Measurements from ENCODE around the gene SAMD4A. TPM values are rescaled to one million over a fixed set of nuclear protein-coding genes. Genes with fewer than 3 reads are reported as not detected.

Gene SAMD4A
- polyA plus RNA-seq, 3 donors = 3.2 to 8.6 (median 4.2) TPM

DNA sequence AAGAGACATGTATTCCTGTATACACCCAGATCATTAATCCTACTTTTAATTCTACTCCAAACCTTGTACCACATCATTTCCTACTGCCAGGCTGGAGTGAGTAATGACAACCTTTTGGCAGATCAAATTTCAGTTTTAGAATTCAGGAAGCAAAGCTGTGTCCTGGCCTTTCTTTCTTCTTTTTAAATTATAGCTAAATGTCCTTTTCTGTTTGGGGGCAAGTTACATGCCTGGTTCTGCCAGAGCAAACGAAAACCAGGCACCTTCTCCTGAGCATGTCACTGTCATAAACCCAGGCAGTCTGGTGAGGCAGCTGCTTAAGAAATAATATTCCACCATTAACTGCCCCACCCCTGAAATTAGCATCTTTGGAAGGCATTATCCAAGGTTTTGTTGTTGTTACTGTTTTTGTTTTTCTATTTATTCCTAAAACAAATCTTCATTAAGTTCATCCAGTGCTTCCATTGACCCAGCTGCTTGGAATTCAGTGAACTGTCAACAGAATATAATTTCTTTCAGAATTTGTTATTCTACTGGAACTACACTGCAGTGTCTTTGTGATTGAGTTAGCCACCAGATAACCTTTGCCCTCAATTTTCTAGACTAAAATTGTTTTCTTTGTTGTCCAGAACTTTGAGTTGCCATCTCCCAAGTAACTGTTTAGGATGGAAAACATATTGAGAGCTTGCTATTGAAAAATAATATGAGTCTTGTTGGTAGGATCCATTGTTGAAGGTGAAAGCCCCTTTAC is 33.2 kb downstream of the SAMD4A start:
- intact Hi-C loops (cut with micrococcal nuclease) = no loop called here
- Histone ChIP-seq H3K27me3 (ENCODE audit: control insufficient read depth in 2 of 2, insufficient read depth in 2 of 2, low read length in 2 of 2) (no peaks in the 10 kb centered on the region), H3K9me3 (replicated peaks in 1 of 2; ENCODE audit: control insufficient read depth in 1 of 2, insufficient read depth in 1 of 2, low read length in 2 of 2) (no peaks in the 10 kb centered on the region), H3K4me1 (ENCODE audit: control insufficient read depth in 1 of 2, insufficient read depth in 2 of 2, low read length in 2 of 2) (no peaks in the 10 kb centered on the region), H3K27ac (ENCODE audit: low read depth in 1 of 2, low read length in 2 of 2) (no peak overlapping the region), H3K9ac (ENCODE audit: insufficient read depth, low read length, poor library complexity, severe bottlenecking) (no peak overlapping the region), H3K79me2 (ENCODE audit: insufficient read depth, low read length) (no peaks in the 10 kb centered on the region), H3K36me3 (replicated peaks in 1 of 2; ENCODE audit: control insufficient read depth in 1 of 2, insufficient read depth in 2 of 2, low read length in 2 of 2) (no peaks in the 10 kb centered on the region), H3K4me3 (replicated peaks in 1 of 3; ENCODE audit: low read depth in 2 of 3, low read length in 3 of 3) (no peak overlapping the region), H4K20me1 (ENCODE audit: insufficient read depth, low read length) (no peaks in the 10 kb centered on the region), H3K4me2 (replicated peaks; ENCODE audit: extremely low read depth, low read length, poor library complexity, severe bottlenecking) (no peak overlapping the region), H2AFZ (ENCODE audit: insufficient read depth, low read depth, low read length, poor library complexity, severe bottlenecking) (no peak overlapping the region)
- WGBS (ENCODE audit: insufficient coverage) = no CpG with 5 or more reads among the region's 1 CpG
- TF ChIP-seq, protein P1, sequence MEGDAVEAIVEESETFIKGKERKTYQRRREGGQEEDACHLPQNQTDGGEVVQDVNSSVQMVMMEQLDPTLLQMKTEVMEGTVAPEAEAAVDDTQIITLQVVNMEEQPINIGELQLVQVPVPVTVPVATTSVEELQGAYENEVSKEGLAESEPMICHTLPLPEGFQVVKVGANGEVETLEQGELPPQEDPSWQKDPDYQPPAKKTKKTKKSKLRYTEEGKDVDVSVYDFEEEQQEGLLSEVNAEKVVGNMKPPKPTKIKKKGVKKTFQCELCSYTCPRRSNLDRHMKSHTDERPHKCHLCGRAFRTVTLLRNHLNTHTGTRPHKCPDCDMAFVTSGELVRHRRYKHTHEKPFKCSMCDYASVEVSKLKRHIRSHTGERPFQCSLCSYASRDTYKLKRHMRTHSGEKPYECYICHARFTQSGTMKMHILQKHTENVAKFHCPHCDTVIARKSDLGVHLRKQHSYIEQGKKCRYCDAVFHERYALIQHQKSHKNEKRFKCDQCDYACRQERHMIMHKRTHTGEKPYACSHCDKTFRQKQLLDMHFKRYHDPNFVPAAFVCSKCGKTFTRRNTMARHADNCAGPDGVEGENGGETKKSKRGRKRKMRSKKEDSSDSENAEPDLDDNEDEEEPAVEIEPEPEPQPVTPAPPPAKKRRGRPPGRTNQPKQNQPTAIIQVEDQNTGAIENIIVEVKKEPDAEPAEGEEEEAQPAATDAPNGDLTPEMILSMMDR (IDR thresholded peaks at IDR 0.05) = no peak
- Mint-ChIP-seq H3K9me3 (no peaks in the 10 kb centered on the region), H3K4me1 (peaks cover 5% of the 10 kb centered on the region), H3K27me3 (ENCODE audit: low read depth in 3 of 3) (peaks cover 0 to 3% (median 2%) of the 10 kb centered on the region in 3 donors), H3K27ac (no peak overlapping the region), H3K4me3 (no peak overlapping the region), H3K36me3 (no peaks in the 10 kb centered on the region)
- no peak for DNase-seq

DNA sequence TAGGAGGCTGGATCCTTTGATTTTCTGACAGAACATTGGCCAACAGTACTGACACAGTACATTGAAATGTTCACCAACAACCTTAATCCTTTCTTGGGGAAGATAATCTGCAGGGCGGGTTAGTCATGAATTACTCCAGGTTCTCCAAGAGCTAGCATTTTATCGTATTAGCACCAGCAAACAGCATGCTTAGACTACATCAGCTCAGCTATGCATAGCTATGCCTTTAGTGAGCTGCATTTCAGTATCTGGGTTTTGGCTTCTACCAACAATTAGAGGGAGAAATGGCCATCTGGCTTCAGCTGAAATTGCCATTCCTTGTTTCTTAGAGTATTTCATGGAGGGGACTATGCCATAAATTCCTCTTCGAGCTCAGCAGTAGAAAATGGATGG is 33.8 kb downstream of the SAMD4A start:
- Histone ChIP-seq H3K4me1 (ENCODE audit: control insufficient read depth in 1 of 2, insufficient read depth in 2 of 2, low read length in 2 of 2) (no peaks in the 10 kb centered on the region), H4K20me1 (ENCODE audit: insufficient read depth, low read length) (no peaks in the 10 kb centered on the region), H2AFZ (ENCODE audit: insufficient read depth, low read depth, low read length, poor library complexity, severe bottlenecking) (no peak overlapping the region), H3K9ac (ENCODE audit: insufficient read depth, low read length, poor library complexity, severe bottlenecking) (no peak overlapping the region), H3K4me2 (replicated peaks; ENCODE audit: extremely low read depth, low read length, poor library complexity, severe bottlenecking) (no peak overlapping the region), H3K9me3 (replicated peaks in 1 of 2; ENCODE audit: control insufficient read depth in 1 of 2, insufficient read depth in 1 of 2, low read length in 2 of 2) (no peaks in the 10 kb centered on the region), H3K79me2 (ENCODE audit: insufficient read depth, low read length) (no peaks in the 10 kb centered on the region), H3K36me3 (replicated peaks in 1 of 2; ENCODE audit: control insufficient read depth in 1 of 2, insufficient read depth in 2 of 2, low read length in 2 of 2) (no peaks in the 10 kb centered on the region), H3K27ac (ENCODE audit: low read depth in 1 of 2, low read length in 2 of 2) (no peak overlapping the region), H3K27me3 (ENCODE audit: control insufficient read depth in 2 of 2, insufficient read depth in 2 of 2, low read length in 2 of 2) (no peaks in the 10 kb centered on the region), H3K4me3 (replicated peaks in 1 of 3; ENCODE audit: low read depth in 2 of 3, low read length in 3 of 3) (no peak overlapping the region)
- no CpG with 5 or more reads among the region's 3 CpGs for WGBS (ENCODE audit: insufficient coverage)
- H3K4me3 Mint-ChIP-seq = no peak overlapping the region
- TF ChIP-seq, protein P1 (IDR thresholded peaks at IDR 0.05) = no peak
- peaks cover 0 to 3% (median 2%) of the 10 kb centered on the region in 3 donors for H3K27me3 Mint-ChIP-seq (ENCODE audit: low read depth in 3 of 3)
- no peaks in the 10 kb centered on the region for H3K36me3 Mint-ChIP-seq
- no peaks in the 10 kb centered on the region for H3K9me3 Mint-ChIP-seq
- peaks cover 5% of the 10 kb centered on the region for H3K4me1 Mint-ChIP-seq
- H3K27ac Mint-ChIP-seq = no peak overlapping the region
- DNase-seq = no peak
- intact Hi-C loops (cut with micrococcal nuclease) = no loop called here
